HG03039 (cell line): ENCODE results near the gene FBXL14.
"Not testable (repeated sequence)": the region's sequence is repeated elsewhere in the genome, so short reads cannot be mapped to it uniquely, and the experiment has no call there.

Experiments
- ATAC-seq: cut with Tn5 transposase; IDR thresholded peaks from one replicate; pipeline ENCODE4 v1.9.1; 2021; ENCODE audit warnings: mild to moderate bottlenecking, moderate library complexity; ENCODE audit not compliant: unreplicated experiment

FBXL14 gene

GRCh38 chr12:1620092-1620491, 25.7 kb upstream of the FBXL14 start:
- ATAC-seq: no peak

GRCh38 chr12:1619587-1619986, 25.2 kb upstream of the FBXL14 start:
- no peak for ATAC-seq

- ATAC-seq: no peak
Measured at GRCh38 chr12:1619159-1619558, 24.8 kb upstream of the FBXL14 start.

GRCh38 chr12:1618489-1618888, 24.1 kb upstream of the FBXL14 start:
- ATAC-seq: no peak

GRCh38 chr12:1616233-1617066, 22.1 kb upstream of the FBXL14 start:
- ATAC-seq: no peak

GRCh38 chr12:1614360-1614759, 20.0 kb upstream of the FBXL14 start:
- ATAC-seq: no peak

GRCh38 chr12:1613860-1614259, 19.5 kb upstream of the FBXL14 start:
- no peak for ATAC-seq

GRCh38 chr12:1611803-1612572, 17.6 kb upstream of the FBXL14 start:
- no peak for ATAC-seq

- ATAC-seq: no peak
Measured at GRCh38 chr12:1610072-1610643, 15.8 kb upstream of the FBXL14 start.

GRCh38 chr12:1608713-1609119, 14.3 kb upstream of the FBXL14 start:
- ATAC-seq: no peak

GRCh38 chr12:1607940-1608712, 13.7 kb upstream of the FBXL14 start:
- ATAC-seq: no peak

- ATAC-seq: peak; percentile 56
Measured at GRCh38 chr12:1606021-1606622, 11.7 kb upstream of the FBXL14 start.

- peak; percentile 19 for ATAC-seq
Measured at GRCh38 chr12:1605129-1606020, 11.0 kb upstream of the FBXL14 start.

GRCh38 chr12:1604464-1604863, 10.1 kb upstream of the FBXL14 start:
- no peak for ATAC-seq

GRCh38 chr12:1603269-1603993, 9.1 kb upstream of the FBXL14 start:
- ATAC-seq: no peak

- ATAC-seq: not testable (repeated sequence)
Measured at GRCh38 chr12:1602706-1603105, 8.3 kb upstream of the FBXL14 start.

GRCh38 chr12:1598757-1599156, 4.4 kb upstream of the FBXL14 start:
- no peak for ATAC-seq

GRCh38 chr12:1595690-1596347, 1.4 kb upstream of the FBXL14 start:
- ATAC-seq: no peak
